Activated CD4-positive, CD25-positive, alpha-beta regulatory T cell treated with anti-CD3 and anti-CD28 coated beads, Interleukin-2, amount 50 U/mL, for 72 hours (primary cell): ENCODE results near the gene TMEM135.
"Not testable (repeated sequence)": the region's sequence is repeated elsewhere in the genome, so short reads cannot be mapped to it uniquely, and the experiment has no call there.

Experiments
- DNase-seq: peaks from one replicate; pipeline ENCODE4 v3.0.0; 2021

The TMEM135 gene

DNA sequence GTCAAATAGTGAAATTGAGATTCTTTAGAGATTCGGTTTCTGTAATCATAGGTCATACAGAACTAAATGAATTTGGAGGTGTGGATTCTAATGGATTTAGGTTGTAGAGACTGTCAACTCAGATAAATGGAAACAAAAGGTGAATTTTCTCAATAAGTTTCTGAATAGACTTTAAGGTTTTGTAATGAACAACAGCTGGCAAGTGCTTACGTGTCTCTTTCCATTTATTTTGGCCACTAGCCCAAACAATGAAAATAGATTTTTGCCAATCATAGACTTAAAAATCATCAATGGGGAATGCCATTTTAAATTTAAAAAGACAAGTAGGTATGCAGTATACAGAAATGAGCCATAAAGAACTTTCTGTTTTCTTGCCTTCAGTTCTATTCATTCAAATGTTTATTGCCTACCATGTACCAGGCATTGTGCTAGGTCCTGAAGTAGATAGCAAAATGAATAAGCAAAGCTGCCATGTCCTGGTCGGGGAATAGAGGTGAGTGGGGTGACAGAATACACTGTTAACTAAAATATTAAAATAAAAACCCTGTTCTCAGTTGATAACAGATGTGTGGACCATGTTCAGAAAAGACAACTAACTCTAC lies 16.9 kb upstream of the TMEM135 start:
- DNase-seq: no peak

DNA sequence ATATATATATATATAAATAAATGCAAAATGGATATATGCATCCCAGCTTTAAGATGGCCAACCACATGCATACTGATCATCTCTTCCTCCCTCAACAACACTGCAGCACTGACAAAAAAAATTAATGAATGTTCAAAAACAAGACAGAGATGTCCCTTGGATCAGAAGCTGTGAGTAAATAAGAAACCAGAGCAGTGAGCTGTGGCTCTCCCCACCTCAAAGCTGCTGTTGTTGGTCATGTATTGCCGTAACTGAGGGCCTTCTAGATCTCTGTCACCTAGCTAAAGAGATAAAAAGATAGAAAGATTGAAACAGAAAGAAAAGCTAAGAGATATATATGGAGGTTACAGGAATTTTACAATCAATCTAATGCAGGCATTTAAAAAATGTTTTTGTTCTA lies 15.5 kb upstream of the TMEM135 start:
- DNase-seq: no peak

DNA sequence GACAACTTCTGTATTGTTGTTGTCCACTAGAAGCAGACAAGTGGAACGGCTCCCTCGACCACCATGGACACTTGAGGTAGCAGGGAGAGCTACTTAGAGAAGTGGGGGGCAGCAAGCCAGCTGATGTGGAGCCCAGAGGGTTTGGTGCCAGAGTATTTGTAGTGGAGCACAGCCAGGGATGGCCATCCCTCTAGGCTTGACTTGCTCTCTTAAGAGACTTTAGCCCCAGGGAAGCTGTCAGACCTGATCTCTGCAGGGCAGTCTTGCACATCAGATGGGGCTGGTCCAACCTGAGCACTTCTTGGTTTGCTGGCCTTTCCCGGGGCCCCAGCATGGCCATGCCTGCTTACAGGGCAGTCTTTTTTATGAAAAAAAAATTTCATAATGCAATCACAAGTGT lies 15.0 kb upstream of the TMEM135 start:
- no peak for DNase-seq

DNA sequence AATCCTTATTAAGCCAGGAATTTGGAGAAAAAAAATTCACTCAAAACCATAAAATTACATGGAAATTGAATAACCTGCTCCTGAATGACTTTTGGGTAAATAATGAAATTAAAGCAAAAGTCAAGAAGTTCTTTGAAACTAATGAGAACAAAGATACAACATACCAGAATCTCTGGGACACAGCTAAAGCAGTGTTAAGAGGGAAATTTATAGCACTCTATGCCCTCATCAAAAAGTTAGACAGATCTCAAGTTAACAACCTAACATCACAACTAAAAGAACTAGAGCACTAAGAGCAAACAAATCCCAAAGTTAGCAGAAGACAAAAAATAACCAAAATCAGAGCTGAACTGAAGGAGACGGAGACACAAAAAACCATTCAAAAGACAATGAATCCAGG lies 11.3 kb upstream of the TMEM135 start:
- DNase-seq: not testable (repeated sequence)

DNA sequence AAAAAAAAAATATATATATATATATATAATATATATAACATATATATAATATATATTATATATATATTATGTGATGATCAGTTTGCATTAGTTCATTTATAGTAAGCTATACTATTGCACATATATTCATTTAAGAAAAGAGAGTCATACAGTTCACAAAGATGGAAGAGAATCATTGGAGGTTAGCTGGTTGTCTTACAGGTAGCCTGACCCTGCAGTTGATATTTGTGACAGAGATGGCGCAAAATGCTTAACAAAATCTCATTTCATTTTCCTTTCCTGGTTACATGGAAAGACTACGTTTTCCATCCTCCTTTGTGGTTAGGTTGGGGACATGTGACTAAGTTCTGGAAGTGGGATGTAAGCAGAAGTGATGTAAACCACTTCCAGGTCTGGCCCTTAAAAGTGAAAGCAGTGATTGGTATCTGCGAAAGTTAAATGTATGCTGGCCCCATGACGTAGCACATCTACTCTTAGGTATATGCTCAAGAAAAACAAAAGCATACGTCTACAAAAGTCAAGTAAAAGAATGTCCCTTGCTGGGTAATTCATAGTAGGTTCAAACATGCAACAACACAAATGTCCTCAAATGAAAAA lies 7.2 kb upstream of the TMEM135 start:
- DNase-seq: no peak

DNA sequence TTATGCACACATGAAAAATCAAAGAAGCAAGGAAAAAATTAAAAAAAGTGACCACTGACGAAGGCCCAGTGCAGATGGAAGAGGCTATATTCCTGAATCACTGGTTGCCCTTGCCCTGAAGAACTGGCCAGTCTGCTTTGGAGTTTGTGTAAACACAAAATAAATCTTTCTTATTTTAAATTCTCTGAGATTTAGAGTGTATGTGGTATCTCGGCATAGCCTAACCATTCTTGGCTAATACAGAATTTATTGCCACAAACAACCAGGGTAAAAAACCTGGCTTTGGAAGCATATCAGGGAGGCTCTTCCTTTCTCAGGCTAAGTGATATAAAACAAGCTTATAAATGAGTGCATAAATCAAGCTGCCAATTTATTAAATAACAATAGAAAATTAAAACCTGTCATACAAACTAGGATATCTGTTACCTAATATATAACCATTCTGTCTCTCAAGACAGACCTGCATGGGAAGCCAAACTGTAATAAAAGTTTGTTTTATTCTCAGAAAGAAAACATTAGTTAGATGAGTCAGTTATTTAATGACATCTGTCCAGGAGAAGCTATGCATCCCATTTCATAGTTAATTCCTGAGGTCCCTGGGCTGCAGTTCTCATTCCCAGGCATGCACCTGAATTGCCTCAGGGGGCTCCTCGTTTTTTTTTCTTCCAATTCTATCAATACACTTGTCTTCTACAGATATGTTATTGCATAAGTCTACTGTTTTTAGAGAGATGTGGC lies 6.1 kb upstream of the TMEM135 start:
- no peak for DNase-seq

DNA sequence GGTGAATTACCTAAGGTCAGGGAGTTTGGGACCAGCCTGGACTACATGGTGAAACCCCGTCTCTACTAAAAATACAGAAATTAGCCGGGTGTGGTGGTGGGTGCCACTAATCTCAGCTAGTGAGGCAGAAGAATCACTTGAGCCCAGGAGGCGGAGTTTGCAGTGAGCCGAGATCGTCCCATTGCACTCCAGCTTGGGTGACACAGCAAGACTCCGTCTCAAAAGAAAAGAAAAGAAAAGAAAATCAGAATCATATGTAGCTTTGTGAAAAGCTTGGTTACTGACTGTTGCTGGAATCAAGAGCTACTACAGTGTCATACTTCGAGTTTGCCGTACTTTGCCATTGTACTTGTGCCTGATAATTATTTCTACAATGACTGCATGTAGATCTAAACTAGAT lies 4.2 kb upstream of the TMEM135 start:
- DNase-seq: no peak

DNA sequence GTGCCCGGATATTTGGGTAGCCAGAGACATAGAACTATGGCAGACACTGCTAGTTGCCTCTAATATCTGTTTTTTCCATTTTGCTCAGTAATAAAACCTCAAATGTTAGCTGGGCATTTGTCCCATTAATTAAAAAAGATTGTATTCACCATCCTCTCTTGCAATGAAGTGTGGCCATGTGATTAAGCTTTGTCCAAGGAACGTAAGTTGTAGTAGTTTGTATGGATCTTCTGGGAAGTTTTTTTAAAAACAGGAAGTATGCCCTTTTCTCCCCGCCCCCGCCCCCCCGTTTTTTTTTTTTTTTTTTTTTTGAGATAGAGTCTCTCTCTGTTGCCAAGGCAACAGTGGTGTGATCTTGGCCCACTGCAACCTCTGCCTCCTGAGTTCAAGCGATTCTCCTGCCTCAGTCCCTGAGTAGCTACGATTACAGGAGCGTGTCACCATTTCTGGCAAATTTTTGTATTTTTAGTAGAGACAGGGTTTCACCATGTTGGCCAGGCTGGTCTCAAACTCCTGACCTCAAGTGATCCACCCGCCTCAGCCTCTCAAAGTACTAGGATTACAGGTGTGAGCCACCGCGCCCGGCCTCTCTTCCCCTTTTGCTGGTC lies 1.7 kb upstream of the TMEM135 start:
- no peak for DNase-seq

DNA sequence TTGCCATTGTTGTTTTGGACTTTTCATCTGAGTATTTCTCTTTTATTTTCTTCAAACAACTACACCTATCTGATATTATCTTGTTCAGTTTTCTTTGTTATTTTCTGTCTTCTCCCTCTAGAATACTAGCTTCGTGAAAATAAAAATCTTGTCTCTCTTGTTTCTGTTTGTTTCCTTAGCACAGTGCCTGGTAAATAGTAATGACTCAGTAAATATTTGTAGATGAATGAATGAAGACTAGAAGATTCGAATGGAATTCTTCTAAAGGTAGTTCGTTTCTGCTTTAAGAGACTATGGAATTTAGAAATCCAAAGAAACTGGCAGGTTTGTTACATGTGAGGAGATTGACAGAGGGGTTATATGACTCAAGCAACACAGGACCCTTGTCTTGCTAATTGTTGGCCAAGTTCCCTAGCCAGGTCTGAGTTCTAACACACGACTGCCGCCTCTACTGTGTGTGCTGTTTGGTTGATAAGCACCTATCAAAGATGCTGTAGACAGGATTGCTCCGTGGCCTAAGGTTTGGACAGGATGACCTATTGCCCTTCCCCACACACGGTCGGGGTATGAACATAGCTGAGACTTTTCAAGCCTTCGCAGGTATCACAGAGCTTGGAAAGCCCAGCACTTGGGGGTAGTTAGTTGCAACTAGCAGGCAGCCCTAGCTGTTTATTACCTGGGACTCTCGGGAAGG lies 831 bp upstream of the TMEM135 start:
- peak; percentile 30 for DNase-seq

DNA sequence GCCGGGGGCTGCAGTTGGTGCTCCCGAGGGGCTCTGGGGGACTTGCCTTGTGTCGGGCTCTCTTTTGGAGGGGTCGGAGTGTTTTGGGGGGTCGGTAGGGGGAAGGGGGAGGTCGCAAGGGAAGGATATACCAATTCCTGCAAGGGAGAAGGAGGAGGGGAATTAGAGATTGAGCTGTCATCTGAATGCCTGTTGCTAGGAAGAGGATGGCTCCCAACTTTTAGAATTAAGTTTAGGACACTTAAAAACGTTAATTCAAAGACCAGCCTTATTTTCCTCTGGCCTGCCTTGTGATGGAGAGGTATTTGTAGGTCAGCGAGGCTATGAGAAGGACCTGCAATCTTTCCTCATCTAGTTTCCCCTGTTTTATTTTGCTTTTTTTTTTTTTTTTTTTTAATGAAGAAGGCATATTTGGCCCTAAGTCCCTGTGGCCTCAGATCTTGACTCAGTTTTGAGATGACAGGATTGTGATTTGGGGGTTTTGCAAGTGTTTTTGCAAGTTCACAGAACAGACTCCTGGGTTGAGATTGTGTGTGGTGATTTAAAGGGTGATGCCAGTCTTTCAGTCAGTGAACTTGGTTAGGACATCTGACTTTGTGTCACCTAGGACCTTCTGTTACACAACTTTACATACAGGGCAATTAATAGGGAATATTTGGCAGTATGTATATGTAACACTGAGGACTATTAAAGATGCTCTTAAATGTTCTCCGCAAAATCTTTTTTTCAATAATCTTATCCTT lies 672 bp downstream of the TMEM135 start:
- no peak for DNase-seq

DNA sequence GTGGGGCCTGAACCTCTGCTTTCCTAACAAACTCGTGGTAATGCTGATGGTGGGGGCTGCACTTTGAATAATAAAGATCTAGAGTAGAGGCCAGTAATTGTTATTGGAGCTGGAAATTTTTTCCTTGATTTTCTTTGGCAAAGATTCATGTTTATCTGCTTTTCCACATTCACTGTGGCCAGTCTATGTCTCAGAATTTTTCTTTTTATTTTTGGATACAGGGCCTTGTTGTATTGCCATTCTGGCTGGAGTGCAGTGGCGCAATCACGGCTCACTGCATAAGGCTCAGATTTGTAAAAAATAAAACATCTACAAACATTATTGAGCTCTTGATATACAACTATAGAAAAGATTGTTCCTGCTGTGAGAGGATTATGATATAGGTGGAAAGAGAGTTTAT lies 1.6 kb downstream of the TMEM135 start:
- no peak for DNase-seq

DNA sequence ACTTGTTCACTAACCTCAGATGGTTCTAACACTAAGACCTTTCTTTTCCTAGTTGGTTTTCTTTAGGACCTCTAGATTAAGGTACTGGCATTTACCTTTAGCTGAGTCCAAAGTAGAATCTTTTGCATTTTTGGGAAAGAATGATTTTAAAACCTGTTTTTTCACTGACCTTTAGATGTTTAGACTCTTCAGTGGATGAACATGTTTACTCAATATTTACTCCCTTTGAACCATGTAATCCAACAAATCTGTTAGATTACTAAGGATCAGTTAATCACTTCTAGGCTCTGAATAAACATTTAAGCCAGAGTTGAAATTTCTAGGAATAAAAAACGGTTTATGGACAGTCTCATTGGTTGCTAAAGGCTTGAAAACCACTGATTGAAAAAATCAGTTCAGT lies 6.2 kb downstream of the TMEM135 start:
- no peak for DNase-seq

DNA sequence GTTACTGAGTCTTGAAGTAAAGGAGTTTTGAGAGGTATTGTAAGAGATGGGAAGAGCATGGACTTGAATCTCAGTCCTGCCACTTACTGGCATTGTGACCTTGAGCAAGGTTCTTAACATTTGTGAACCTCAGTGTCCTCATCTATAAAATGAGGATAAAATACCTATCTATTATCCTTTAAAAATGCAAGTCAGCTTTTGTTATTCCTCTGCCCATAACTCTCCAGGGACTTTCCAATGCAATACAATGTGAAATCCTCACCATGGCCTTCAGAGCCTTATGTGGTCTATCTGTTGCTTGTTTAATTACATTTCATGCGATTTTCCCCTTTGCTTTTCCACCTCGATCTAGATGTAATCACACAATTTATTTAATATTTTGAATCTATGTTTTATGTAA lies 9.1 kb downstream of the TMEM135 start:
- DNase-seq: no peak

DNA sequence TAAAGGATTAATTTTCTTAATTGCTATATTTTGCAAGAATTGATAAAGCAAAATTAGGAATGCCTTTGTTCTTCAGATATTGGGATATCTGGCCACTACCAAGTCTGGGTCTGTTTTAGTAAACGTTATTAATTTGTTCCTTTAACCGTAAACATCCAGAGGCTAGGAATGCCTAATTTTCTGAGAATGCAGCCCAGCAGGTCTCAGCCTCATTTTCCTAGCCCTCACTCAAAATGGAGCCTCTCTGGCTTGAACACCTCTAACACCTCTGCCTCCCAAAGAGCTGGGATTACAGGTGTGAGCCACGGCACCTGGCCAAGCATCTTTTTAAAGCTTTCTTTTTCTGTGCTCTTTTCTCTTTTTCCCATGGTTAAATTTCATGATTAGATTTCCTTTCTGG lies 18.4 kb downstream of the TMEM135 start:
- no peak for DNase-seq

DNA sequence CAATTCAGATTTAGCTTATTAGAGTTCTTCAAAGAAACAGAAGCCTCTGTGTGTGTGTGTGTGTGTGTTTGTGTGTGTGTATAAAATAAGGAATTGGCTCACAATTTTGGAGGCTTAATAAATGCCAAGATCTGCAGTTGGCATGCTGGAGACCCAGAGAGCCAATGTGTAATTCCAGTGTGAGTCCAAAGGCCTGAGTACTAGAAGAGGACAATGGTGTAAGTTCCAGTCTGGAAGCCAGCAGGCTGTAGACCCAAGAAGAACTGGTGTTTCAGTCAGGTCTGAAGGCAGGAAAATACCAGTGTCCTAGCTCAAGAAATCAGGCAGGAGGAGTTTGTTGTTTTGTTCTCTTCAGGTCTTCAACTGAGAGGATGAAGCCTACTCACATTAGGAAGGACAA lies 20.0 kb downstream of the TMEM135 start:
- DNase-seq: no peak

DNA sequence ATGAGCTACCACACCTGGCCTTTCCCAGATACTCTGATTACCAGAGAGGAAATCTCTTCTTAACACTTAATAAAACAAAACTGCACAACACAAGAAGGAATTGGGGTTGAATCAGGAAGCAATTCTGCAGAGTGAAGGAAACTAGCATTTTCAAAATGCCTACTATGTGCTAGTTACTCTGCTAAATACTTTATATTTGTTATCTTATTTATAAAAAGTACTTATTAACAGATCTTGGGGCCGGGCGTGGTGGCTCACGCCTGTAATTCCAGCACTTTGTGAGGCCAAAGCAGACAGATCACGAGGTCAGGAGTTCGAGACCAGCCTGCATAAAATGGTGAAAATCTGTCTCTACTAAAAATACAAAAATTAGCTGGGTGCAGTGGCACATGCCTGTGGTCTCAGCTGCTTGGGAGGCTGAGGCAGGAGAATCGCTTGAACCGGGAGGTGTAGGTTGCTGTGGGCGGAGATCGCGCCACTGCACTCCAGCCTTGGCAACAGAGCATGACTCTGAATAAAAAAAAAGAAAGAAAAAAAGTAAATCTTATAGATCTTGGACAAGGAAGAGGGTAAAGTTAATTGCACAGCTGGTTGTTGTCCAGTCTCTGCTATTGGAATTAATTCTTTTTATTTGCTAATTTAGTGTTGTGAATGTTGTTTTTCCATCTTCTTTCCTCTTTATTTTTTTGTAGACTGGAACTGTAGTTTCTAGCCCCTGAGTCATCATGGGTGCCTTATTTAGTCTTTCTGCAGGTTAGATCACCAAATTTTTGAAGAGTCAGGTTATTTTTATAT lies 22.1 kb downstream of the TMEM135 start:
- no peak for DNase-seq

DNA sequence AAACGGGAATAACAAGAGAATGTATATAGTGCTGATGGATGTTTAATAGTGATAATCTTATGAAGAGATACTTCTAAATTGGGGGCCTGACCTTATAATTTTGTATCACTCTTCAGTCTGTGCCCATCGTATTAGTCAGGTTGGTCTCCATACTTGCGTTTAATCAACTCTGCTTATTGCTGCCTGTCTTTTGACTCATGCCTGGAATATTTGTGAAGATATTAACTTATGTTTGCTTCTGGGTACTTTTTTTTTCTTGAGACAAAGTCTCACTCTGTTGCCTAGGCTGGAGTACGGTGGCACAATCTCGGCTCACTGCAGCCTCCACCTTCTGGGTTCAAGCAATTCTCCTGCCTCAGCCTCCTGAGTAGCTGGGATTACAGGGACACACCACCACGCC lies 24.0 kb downstream of the TMEM135 start:
- DNase-seq: no peak

DNA sequence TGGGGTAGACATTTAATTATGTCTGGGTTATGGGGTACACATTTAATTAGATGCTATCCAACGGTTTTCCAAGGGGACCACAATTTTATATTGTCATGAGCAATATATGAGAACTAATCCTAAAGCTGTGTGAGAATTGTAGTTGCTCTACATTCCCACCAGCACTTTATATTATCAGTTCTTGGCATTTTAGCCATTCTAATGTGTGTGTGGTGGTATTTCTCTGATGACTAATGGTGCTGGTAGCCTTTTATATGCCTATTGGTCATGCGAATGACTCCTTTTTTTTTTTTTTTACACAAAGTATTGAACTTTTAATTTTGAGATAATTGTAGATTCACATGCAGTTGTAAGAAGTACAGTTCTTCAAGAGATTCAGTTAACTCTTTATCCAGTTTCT lies 26.2 kb downstream of the TMEM135 start:
- DNase-seq: no peak

DNA sequence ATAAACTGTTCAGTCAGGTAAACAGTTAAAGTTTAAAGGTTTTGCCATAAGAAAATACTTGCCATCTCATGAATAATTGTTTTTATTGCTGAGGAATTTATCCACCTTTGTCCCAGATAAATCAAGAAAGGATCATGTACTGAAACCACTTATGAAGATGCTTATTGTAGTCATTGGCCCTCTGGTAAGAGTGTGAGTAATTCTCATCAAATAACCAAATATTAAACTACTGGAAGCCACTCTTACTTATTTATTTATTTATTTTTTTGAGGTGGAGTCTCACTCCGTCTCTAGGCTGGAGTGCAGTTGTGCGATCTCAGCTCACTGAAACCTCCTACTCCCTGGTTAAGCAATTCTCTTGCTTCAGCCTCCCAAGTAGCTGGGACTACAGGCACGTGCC lies 35.1 kb downstream of the TMEM135 start:
- DNase-seq: no peak

DNA sequence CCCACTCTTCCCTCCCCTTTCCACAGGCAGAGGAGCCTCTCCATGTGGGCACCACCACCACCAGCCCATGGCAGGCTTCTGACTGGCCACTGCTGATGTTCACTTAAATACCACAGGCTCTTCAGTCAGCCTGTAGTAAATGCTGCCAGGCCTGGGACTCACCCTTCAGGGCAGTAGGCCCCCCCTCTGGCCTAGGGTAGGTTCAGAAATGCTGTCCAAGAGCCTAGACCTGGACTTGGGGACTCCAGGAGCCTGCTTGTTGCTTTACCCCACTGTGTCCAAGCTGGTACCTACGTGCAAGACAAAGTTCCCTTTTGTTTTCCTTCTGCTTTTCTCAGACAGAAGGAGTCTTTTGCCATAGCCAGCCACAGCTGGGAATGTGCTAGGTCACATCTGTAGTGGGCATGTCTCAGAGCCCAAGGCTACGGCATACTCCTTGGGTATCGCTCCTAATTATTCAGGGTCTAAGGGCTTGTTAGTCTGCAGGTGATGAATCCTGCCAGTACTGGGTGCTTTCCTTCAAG lies 38.6 kb downstream of the TMEM135 start:
- no peak for DNase-seq

DNA sequence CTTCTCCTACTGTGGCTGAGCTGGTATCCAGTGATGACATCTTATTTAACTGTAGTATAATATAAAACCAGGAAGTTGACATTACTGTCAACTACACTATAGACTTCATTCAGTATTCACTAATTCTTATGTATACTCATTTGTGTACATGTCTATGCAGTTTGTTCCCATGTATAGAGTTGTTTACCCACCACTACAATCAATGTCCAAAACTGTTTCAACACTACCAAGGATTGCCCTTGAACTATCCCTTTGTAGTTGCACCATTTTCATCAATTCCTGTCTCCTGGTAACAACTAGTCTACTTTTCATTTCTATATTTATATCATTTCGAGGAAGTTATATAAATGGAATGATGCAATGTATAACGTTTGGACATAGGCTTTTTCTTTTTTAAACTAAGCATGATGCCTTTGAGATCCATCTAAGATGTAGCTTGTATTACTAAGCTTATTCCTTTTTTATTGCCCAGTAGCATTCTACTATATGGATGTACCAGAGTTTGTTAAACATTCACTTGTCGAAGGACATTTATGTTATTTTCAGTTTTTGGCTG lies 39.2 kb downstream of the TMEM135 start:
- DNase-seq: no peak
